Measurements from ENCODE around the gene CLEC16A. TPM values are rescaled to one million over a fixed set of nuclear protein-coding genes. Genes with fewer than 3 reads are reported as not detected.

Gene CLEC16A
- total RNA-seq, 4 donors from 2014 or later, result 20.2 to 28.8 (median 22.8) TPM

DNA sequence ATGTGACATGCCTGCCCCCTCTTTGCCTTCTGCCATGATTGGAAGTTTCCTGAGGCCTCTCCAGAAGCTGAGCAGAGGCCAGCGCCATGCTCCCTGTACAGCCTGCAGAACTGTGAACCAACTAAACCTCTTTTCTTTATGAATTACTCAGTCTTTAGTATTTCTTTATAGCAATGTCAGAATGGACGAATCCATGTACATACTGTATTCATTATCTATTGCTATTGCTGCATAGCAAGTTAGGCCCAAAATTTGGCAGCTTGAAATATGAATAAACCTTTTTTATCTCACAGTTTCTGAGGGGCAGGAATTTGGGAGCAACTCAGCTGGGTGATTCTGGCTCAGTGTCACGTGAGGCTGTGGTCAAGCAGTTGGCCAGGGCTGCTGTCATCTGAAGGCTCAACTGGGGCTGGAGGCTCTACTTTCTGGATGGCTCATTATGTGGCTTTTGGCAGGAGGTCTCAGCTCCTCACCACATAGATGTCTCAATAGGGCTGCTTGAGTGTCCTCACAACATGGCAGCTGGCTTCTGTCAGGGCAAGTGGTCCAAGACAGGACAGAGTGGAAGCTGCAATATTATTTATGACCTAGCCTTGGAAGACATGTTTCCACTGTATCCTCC lies 271.7 kb downstream of the CLEC16A start:
- TF ChIP-seq CTCF (IDR thresholded peaks at IDR 0.05; ENCODE audit: low read depth), result no peak

- no peak for TF ChIP-seq CTCF (IDR thresholded peaks at IDR 0.05; ENCODE audit: low read depth)
Observed at GRCh38 chr16:11217651-11218603, 273.6 kb downstream of the CLEC16A start.

DNA sequence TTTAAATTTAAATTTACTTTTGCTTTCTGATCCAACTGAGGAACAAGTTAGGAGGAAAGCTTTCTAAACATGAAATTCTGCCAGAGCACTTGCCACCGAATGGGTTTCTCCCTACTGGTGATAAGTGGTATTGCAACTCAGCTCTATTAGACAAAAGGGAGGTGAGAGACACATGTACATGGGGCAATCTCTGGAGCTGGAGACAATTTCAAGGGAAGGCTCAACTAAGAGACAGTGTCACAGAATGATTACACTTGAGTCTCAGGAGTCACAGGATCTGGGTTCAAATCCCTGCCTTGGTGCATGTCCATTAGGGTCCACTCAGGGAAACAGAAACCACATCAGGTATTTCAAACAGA lies 274.2 kb downstream of the CLEC16A start:
- TF ChIP-seq CTCF (IDR thresholded peaks at IDR 0.05; ENCODE audit: low read depth), result no peak

GRCh38 chr16:11219178-11219577 lies 274.8 kb downstream of the CLEC16A start:
- TF ChIP-seq CTCF (IDR thresholded peaks at IDR 0.05; ENCODE audit: low read depth), result no peak

DNA sequence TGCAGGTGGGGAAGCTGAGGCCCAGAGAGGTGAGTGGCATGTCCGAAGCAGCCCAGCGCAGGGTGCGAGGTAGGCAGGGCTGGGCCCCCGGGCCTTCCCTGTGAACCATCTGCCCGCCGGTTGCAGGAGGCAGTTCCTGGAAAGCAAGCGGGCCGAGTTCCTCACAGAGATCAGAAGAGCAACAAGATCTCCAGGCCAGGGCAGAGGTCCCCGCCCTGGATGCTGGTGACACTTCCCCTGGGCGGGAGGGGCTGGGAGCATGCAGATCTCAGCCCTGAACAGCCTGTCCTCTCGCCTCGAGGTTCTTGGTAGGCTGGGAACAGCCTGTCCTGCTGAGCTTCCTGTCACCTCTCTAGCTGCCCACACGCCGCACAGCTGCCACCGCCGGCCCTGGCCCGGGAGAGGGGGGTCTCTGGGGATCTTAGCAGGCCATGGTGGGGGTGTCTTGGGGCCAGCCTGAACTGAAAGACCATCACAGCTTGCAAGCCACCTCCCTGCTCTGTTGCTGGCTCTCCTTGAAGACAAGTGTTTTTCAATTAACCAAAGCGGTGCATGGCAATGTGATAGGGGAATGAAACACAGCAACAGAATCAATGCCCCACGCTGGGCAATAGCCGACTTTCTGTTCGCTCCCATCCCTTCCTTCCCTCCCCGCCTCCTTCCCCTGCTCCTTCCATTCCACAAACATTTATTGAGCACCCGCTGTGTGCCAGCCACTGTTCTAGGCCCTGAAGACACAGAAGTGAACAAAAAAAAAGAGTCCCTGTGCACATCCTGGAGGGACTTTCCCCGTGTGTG lies 279.9 kb downstream of the CLEC16A start:
- TF ChIP-seq CTCF (IDR thresholded peaks at IDR 0.05; ENCODE audit: low read depth), result no peak

GRCh38 chr16:11224894-11225676 lies 280.7 kb downstream of the CLEC16A start:
- TF ChIP-seq CTCF (IDR thresholded peaks at IDR 0.05; ENCODE audit: low read depth), result no peak
